NB4 (cell line): Measurements from ENCODE around the gene TRIM29.

Source experiments
- CTCF ChIP-seq: IDR thresholded peaks from one replicate; pipeline ENCODE4 v1.5.1; 2012; ENCODE audit warnings: low read depth, low read length
- POLR2A ChIP-seq: IDR thresholded peaks from 2 replicates; pipeline ENCODE4 v1.6.1; 2011; ENCODE audit warnings: mild to moderate bottlenecking; ENCODE audit not compliant: insufficient read length; ENCODE audit errors: extremely low read depth

GRCh38 chr11:120119121-120119520 lies 18.8 kb downstream of the TRIM29 start:
- TF ChIP-seq CTCF (no peak), POLR2A (no peak)
